Measurements from ENCODE around the gene GALNT10.

GRCh38 chr5:154243736-154244135 lies 53.2 kb downstream of the GALNT10 start:
- TF ChIP-seq, protein P1, sequence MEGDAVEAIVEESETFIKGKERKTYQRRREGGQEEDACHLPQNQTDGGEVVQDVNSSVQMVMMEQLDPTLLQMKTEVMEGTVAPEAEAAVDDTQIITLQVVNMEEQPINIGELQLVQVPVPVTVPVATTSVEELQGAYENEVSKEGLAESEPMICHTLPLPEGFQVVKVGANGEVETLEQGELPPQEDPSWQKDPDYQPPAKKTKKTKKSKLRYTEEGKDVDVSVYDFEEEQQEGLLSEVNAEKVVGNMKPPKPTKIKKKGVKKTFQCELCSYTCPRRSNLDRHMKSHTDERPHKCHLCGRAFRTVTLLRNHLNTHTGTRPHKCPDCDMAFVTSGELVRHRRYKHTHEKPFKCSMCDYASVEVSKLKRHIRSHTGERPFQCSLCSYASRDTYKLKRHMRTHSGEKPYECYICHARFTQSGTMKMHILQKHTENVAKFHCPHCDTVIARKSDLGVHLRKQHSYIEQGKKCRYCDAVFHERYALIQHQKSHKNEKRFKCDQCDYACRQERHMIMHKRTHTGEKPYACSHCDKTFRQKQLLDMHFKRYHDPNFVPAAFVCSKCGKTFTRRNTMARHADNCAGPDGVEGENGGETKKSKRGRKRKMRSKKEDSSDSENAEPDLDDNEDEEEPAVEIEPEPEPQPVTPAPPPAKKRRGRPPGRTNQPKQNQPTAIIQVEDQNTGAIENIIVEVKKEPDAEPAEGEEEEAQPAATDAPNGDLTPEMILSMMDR (IDR thresholded peaks at IDR 0.05 in 2 of 3, conservative IDR thresholded peaks at IDR 0.05 in 1 of 3; ENCODE audit: insufficient read depth in 2 of 3, low read depth in 1 of 3, low read length in 3 of 3): no peak
- TF ChIP-seq ZNF121 (CRISPR knock-in tag; conservative IDR thresholded peaks at IDR 0.05) (no peak), ZNF282 (CRISPR knock-in tag; IDR thresholded peaks at IDR 0.05) (no peak), E2F3 (CRISPR knock-in tag; IDR thresholded peaks at IDR 0.05) (no peak), ELF4 (CRISPR knock-in tag; IDR thresholded peaks at IDR 0.05) (no peak), ZBTB2 (IDR thresholded peaks at IDR 0.05) (no peak), SIN3A (IDR thresholded peaks at IDR 0.05; ENCODE audit: borderline replicate concordance in 2 of 2, control insufficient read depth in 1 of 2, low read depth in 2 of 2, low read length in 2 of 2) (no peak), WHSC1 (IDR thresholded peaks at IDR 0.05; ENCODE audit: low read length) (no peak), EP300 (IDR thresholded peaks at IDR 0.05; ENCODE audit: low read length) (no peak), GTF2F1 (IDR thresholded peaks at IDR 0.05; ENCODE audit: low read depth, low read length) (no peak)

Measured in K562 (cell line).